Urothelium cell line (cell line): ENCODE data around the gene PMS1.
"Not testable (repeated sequence)": the region's sequence is repeated elsewhere in the genome, so short reads cannot be mapped to it uniquely, and the experiment has no call there.

Experiments
- DNase-seq: peaks from one replicate; pipeline ENCODE4 v3.0.0; 2011; ENCODE audit warnings: low spot score, mixed read lengths
- FAIRE-seq: peaks from 2 replicates; lab custom pipeline; 2011; peaks lifted over from hg19 to GRCh38; lab: Jason Lieb, UNC

The PMS1 gene

DNA sequence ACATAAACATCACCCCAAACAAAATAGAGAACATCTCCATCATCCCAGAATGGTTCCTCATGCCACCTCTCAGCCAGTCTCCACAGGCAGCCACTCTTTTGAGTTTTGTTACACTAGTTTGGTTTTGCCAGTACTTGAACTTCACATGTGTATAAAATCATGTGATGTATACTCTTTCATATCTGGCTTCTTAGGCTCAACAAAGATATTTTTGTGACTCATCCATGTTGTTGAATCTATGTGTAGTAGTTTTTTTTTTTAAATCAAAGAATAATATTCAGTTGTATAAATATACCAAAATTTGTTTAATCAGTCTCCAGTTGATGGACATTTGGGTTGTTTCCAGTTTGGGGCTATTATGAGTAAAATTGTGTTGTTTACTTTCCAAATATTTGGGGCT is 75.9 kb downstream of the PMS1 start:
- FAIRE-seq, result no peak
- DNase-seq, result no peak

DNA sequence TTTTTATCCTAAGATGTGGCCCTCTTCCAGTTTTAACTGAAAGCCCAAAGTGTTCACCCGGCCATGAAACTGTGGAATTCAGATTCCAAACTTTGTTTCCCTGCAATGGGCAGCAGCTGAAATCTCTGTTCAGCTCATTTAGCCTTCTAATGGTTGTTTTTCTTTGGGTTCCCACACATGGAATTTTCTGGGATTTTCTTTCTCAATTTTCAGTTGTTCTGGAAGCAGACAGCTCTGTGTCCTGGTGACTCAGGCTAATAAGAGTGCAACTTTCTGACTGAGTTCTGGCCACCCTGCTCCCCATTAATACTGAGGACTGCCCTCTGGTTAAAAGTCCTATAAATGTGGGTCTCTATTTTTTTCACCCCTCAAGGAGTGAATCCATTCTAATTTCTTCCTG is 78.5 kb downstream of the PMS1 start:
- DNase-seq, result no peak
- no peak for FAIRE-seq

- no peak for FAIRE-seq
- no peak for DNase-seq
Observed at GRCh38 chr2:189865826-189866225, 81.6 kb downstream of the PMS1 start.

- FAIRE-seq (no peak), DNase-seq (no peak)
Observed at GRCh38 chr2:189866296-189866695, 82.0 kb downstream of the PMS1 start.

DNA sequence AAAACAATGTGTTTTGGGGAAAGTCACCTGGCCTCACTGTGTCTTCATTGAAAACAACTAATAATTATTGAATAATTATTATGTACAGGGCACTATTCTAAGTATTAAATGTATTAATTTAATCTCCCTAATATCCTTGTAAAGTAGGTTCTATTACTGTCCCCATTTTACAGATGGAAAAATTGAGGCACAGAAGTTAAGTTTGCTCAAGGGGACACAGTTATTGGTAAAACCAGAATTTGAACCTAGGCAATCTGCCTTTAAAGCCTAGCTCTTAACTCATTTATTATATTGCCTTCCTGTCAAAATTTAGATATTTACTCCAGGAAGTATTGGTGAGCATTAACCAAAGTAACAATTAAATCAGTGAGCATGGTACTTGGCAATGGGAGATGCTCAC is 84.6 kb downstream of the PMS1 start:
- no peak for DNase-seq
- FAIRE-seq, result no peak

DNA sequence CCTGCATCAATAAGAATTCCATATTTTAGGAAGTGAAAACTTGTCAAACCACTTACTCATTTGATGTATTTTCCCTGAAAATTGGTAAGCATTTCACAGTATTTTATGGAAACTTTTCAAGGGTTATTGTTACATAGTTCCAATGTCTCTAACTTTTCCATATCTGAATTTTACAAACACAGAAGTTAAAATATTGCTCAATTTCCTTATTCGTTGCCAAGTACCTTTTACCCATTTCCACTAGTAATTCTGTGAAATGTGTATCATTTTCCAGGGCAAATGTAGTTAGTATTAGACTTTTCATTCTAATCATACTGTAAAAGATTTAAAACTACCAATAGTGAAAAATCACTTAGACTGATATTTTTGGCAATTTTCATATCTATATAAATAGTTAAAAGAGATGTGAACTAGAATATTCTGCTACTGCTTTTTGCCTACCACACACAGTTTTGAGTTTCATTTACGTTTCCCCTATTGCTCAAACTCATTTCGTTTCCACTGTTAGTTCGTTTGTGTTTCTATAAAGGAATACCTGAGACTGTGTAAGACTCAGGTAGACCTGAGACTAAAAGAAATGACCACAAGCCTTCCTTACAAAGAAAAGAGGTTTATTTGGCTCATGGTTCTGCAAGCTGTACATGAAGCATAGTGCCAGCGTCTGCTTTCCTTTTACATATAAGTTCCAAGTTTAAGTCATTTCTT is 86.3 kb downstream of the PMS1 start:
- no peak for DNase-seq
- no peak for FAIRE-seq

GRCh38 chr2:189873696-189874095 is 89.4 kb downstream of the PMS1 start:
- no peak for DNase-seq
- FAIRE-seq, result no peak

DNA sequence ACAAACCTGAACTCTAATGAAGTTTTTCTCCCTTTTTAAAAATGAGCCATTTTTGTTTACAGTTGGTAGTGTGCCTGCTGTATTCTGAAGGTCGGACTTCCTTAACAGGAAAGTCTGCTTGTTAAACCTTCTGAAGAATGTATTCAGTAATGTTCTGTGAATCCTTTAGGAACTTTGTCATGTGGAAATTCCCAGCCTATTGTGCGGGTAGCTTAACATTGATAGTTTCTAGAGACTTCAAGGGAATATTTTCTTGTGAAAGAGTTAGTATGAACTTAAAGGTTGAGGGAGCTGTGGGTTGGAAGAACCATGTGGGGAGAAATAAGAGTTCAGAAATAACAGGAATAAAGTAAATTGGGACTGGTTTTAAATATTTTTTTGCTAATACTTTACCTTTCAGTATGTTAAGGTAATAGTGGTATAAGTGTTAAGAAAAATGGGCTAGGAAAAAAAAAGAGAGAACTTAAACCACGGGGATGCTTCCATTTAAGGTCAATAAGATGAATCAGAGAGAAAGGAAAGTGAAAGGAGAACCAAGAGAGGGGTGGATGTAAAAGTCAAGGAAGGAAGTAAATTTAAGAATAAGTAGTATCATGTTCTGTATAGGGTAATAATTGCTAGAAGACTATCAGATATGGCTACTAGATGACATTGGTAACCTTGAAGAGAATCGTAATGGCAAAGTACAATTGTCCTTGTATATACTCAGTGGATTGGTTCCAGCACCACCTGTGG is 90.5 kb downstream of the PMS1 start:
- no peak for FAIRE-seq
- DNase-seq, result no peak

DNA sequence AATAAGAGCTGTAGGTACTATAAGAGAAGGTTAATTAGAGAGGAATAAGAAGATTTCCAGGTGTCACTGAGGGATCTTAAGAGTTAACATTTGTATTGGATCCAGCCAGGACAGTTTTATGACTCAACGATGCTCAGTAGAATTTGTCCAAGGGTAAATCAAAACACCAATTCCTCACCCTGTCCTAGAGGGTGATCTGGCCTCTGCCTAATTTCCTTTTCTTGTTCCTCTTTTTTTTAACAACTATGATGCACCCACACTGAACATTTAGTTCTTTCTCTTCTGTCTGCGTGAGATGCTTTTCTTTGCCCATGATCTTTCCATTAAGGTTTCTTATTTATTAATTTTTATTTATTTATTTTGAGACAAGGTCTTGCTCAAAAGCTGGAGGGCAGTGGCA is 92.0 kb downstream of the PMS1 start:
- no peak for DNase-seq

GRCh38 chr2:189879716-189880081 is 95.4 kb downstream of the PMS1 start:
- no peak for DNase-seq
- no peak for FAIRE-seq

More for the DNA sequence above, 92.0 kb downstream of the PMS1 start:
- no peak for FAIRE-seq

- DNase-seq (no peak), FAIRE-seq (no peak)
Observed at GRCh38 chr2:189880429-189880828, 96.2 kb downstream of the PMS1 start.

DNA sequence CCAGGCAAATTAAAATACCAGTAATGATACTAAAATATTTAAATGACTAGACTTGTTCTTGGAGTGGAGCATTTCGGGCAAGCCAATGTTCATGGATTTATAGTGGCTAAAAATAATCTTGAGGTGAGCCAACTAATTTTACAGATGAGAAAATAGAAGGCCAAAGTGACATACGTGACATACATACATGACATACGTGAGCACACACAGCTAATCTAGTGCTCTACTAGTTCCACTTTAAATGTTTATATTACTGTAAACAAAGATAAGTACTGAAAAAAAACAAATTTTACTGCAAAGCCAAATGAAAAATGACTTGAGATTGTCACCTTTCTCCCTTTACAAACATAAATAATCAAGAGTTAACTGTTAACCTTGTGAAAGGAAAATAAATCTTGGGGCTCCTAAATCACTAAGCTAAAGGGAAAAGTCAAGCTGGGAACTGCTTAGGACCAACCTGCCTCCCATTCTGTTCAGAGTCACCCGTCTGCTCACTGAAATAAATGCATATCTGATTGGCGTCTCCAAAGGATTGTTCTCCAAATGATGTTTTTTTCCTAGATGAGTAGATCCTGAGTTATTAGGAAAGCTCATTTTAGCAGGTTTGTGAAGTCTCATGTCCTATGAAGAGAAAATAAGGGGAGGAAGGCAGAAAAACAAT is 96.7 kb downstream of the PMS1 start:
- DNase-seq (no peak), FAIRE-seq (no peak)

DNA sequence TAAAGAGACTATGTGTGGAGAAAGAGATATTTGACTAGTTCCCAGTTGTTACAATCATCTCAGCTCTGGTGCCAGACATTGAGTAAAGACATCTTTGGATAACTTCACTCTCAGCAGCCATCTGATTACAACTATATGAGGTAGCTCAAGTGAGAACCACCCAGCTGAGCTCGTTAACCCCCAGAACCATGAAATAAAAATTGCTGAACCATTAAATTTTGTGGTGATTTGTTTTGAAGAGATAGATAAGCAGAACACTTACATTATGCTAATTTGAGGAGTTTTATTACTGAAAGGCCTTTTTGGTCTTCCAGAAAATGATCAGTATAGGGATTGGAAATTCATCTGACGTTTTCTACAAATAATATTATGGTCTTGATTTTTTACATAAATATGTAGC is 101.1 kb downstream of the PMS1 start:
- no peak for DNase-seq
- no peak for FAIRE-seq

- DNase-seq, FAIRE-seq: not testable (repeated sequence)
Observed at GRCh38 chr2:189892546-189893294, 108.5 kb downstream of the PMS1 start.

GRCh38 chr2:189896809-189897208 is 112.6 kb downstream of the PMS1 start:
- FAIRE-seq, result no peak
- DNase-seq, result no peak

GRCh38 chr2:189899101-189899500 is 114.9 kb downstream of the PMS1 start:
- FAIRE-seq (no peak), DNase-seq (no peak)

DNA sequence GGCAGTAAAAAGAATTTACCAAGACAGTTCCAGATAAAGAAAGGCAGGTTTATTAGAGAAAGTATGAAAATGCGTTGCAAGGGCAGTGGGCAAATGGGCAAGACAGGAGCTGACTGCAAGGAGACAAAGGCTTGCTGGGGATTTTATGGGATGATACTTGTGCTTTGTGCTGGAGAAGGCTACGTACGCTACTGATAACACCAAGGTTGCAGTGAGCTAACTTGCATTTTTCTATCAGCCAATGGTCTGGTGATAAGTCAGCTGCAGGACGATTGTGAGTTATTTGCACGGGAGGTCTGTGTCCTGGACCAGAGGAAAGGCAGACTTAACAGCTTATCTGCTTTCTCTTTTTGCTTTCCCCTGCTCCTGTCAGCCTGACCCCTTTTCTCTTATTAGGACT is 116.5 kb downstream of the PMS1 start:
- FAIRE-seq, result no peak
- DNase-seq, result no peak

- FAIRE-seq (no peak), DNase-seq (no peak)
Observed at GRCh38 chr2:189901664-189902063, 117.4 kb downstream of the PMS1 start.

DNA sequence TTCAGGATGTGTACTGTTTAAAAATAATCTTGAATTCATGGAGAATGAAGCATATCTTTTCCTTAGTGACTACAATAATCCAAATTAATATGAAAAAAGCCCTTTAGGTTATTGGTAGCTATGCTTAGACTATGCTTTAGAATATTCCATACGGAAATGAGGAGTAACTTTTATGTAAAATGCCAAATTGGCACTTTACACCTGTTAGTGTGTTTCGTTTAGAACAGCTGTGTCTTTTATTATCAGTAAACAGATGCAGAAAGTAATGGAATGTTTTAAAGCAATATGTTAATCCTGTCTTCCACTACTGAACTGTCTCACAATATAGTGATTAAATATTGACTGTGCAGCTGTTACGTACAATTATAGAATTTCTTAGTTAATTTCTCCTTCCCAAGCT is 129.6 kb downstream of the PMS1 start:
- FAIRE-seq, result no peak
- DNase-seq, result no peak

DNA sequence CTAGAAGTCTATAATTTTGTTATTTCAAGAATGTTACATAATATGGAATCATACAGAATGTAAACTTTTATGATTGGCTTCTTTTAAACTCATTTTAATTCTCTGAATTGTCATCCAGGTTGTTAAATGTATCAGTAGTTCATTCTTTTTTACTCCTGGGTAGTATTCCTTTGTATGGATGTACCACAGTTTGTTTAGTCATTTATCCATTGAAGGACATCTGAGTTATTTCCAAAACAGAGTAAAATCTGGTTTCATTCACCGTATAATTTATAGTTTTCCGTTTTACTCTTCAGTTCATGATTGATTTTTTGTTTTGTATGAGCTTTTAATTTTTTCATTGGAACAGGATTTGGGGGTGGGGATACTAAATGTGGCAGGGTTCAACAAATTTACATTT is 132.4 kb downstream of the PMS1 start:
- no peak for FAIRE-seq
- DNase-seq, result no peak
